Measurements from ENCODE around the gene NUDT6.
A peak's percentile ranks its signal among the peaks of the same experiment; 100 is the strongest.

NUDT6 gene

GRCh38 chr4:122914292-122914904, 8.0 kb downstream of the NUDT6 start:
- DNase-seq (ENCODE audit: low spot score): no peak

- DNase-seq (ENCODE audit: low spot score): no peak
Measured at GRCh38 chr4:122912810-122913575, 9.4 kb downstream of the NUDT6 start.

- DNase-seq (ENCODE audit: low spot score): no peak
Measured at GRCh38 chr4:122911588-122911987, 10.8 kb downstream of the NUDT6 start.

- no peak for DNase-seq (ENCODE audit: low spot score)
Measured at GRCh38 chr4:122909683-122910082, 12.7 kb downstream of the NUDT6 start.

GRCh38 chr4:122908223-122908622, 14.2 kb downstream of the NUDT6 start:
- DNase-seq (ENCODE audit: low spot score): no peak

- no peak for DNase-seq (ENCODE audit: low spot score)
Measured at GRCh38 chr4:122906859-122907305, 15.5 kb downstream of the NUDT6 start.

- DNase-seq (ENCODE audit: low spot score): no peak
Measured at GRCh38 chr4:122903766-122904288, 18.6 kb downstream of the NUDT6 start.

- DNase-seq (ENCODE audit: low spot score): no peak
Measured at GRCh38 chr4:122901247-122902010, 21.0 kb downstream of the NUDT6 start.

- no peak for DNase-seq (ENCODE audit: low spot score)
Measured at GRCh38 chr4:122900314-122900713, 22.1 kb downstream of the NUDT6 start.

- no peak for DNase-seq (ENCODE audit: low spot score)
Measured at GRCh38 chr4:122899682-122900081, 22.7 kb downstream of the NUDT6 start.

GRCh38 chr4:122898370-122899150, 23.8 kb downstream of the NUDT6 start:
- peak; percentile 51 for DNase-seq (ENCODE audit: low spot score)

- DNase-seq (ENCODE audit: low spot score): no peak
Measured at GRCh38 chr4:122896270-122896669, 26.1 kb downstream of the NUDT6 start.

GRCh38 chr4:122895336-122895995, 26.9 kb downstream of the NUDT6 start:
- DNase-seq (ENCODE audit: low spot score): no peak

GRCh38 chr4:122894827-122895226, 27.6 kb downstream of the NUDT6 start:
- DNase-seq (ENCODE audit: low spot score): no peak

- DNase-seq (ENCODE audit: low spot score): no peak
Measured at GRCh38 chr4:122890147-122890795, 32.1 kb downstream of the NUDT6 start.

- DNase-seq (ENCODE audit: low spot score): no peak
Measured at GRCh38 chr4:122889726-122890125, 32.7 kb downstream of the NUDT6 start.

- DNase-seq (ENCODE audit: low spot score): no peak
Measured at GRCh38 chr4:122884499-122884898, 37.9 kb downstream of the NUDT6 start.

GRCh38 chr4:122882857-122883735, 39.3 kb downstream of the NUDT6 start:
- no peak for DNase-seq (ENCODE audit: low spot score)

GRCh38 chr4:122879001-122879400, 43.4 kb downstream of the NUDT6 start:
- DNase-seq (ENCODE audit: low spot score): no peak

- no peak for DNase-seq (ENCODE audit: low spot score)
Measured at GRCh38 chr4:122876456-122876855, 45.9 kb downstream of the NUDT6 start.

Measured in AG08396 (cell line).